Peyer's patch (tissue), 4 donors: ENCODE data around the gene KDELR3.

ENCODE experiments used
- POLR2A ChIP-seq, 2 donors: fragments of 450-650 bp; IDR thresholded peaks; one replicate each; pipeline ENCODE4 v1.5.1; 2017; ENCODE audit warnings: antibody characterized with exemption in 2 of 2, mild to moderate bottlenecking in 2 of 2, moderate library complexity in 2 of 2
- TF ChIP-seq, protein P1 (sequence below), 6 experiments: fragments of 450-650 bp in 4 of 6; fragments of 200-600 bp in 2 of 6; sonication (generic) in 1 of 6; IDR thresholded peaks; one replicate each; pipeline ENCODE4 v1.5.1; 2017 to 2019; ENCODE audit warnings: antibody characterized with exemption in 6 of 6, mild to moderate bottlenecking in 3 of 6, moderate library complexity in 1 of 6

DNA sequence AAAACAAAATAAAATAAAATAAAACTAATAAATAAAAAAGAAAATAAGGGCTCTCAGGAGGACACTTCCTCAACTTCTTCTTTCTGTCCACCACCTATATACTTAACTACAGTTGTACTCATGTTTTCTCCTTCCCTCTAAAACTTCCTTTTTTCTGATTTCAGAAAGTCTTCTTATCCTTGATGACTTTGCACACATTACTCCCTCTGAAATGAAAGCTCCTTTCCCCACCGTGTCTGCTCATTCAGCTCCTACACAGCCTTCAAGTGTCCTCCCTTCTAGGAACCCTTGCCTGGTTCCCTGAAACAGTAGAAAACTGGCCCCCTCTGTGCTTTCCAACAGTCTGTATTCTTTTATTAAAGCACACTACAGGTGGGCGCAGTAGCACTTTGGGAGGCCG, 56.5 kb downstream of the KDELR3 start:
- TF ChIP-seq, protein P1, sequence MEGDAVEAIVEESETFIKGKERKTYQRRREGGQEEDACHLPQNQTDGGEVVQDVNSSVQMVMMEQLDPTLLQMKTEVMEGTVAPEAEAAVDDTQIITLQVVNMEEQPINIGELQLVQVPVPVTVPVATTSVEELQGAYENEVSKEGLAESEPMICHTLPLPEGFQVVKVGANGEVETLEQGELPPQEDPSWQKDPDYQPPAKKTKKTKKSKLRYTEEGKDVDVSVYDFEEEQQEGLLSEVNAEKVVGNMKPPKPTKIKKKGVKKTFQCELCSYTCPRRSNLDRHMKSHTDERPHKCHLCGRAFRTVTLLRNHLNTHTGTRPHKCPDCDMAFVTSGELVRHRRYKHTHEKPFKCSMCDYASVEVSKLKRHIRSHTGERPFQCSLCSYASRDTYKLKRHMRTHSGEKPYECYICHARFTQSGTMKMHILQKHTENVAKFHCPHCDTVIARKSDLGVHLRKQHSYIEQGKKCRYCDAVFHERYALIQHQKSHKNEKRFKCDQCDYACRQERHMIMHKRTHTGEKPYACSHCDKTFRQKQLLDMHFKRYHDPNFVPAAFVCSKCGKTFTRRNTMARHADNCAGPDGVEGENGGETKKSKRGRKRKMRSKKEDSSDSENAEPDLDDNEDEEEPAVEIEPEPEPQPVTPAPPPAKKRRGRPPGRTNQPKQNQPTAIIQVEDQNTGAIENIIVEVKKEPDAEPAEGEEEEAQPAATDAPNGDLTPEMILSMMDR (IDR thresholded peaks at IDR 0.05) = no peak
- TF ChIP-seq POLR2A (IDR thresholded peaks at IDR 0.05) = no peak
